Measurements from ENCODE around the gene SNAP47.

Gene SNAP47

DNA sequence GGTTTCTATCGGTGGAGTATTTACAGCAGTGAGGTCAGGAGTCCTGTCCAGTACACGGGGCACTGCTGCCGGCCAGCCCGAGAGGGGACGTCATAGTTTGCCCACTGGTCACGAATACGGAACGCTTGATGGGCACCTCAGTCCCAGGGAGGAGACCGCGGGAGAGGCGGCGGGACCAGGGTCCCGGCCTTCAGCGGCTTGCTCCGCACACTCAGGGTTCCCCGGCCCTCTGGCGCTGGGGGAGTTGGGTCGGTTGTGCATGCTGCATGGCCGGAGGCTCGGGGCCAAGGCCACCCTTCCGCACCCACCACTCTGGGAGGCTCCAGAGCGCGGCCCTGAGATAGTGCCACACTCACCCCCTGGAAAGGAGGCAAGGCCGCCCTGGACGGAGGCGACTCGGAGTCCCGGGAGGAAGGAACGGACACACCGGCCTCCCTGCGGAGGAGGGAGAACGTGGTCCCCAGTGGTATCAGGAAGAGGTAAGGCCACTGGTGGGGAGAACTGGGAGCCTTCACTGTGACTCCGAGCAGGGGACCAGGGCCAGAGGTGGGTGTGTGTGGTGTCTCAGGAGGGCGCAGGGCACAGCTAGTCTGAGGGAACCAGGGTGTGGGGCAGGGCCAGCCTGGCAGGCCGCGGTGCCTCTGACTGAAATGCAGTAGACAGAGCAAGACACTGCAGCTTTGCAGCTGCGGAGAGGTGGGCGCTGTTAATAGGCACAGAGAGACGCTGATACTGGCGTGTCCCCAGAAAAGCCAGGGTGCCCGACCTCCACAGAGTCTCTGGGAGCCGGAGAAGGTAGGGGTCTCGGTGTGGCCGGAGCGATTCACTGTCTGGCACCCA is 51.7 kb downstream of the SNAP47 start:
- no peak for DNase-seq

DNA sequence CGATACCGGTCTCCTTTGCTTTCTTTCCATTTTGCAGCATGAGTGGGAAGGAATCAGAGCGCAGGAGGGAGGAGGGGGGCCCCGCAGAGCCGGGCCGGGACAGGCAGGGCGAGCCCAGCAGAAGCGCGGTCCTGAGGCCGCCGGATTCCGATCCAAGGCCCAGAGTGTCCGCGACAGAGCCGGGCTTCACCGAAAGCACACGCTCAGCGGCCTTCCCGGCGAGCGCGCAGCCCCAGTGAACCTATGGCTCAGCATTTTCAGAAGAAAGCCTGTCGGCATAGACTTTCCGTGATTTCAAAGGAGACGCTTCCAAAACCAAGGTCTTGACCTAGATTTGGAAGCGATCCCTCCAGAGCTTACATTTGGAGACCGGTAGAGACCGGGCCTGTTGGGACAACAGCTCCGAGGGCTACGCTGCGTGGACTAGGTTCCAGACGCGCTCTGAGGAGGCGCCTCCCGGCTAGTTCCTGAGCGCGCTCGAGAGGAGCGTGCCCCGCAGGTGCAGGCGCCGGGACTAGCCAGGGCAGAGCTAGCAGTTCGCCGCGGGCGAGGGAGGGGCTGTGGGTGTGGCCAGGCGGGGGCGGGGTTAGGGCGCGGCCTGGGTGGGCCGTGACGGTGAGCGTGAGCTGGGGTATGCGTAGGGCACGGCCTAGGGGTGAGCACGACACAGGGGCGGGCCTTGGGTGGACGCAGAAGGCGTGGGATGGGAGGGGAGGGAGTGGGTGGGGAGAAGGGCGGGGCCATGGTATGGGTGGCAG is 52.5 kb downstream of the SNAP47 start:
- peak; percentile 98 for DNase-seq

DNA sequence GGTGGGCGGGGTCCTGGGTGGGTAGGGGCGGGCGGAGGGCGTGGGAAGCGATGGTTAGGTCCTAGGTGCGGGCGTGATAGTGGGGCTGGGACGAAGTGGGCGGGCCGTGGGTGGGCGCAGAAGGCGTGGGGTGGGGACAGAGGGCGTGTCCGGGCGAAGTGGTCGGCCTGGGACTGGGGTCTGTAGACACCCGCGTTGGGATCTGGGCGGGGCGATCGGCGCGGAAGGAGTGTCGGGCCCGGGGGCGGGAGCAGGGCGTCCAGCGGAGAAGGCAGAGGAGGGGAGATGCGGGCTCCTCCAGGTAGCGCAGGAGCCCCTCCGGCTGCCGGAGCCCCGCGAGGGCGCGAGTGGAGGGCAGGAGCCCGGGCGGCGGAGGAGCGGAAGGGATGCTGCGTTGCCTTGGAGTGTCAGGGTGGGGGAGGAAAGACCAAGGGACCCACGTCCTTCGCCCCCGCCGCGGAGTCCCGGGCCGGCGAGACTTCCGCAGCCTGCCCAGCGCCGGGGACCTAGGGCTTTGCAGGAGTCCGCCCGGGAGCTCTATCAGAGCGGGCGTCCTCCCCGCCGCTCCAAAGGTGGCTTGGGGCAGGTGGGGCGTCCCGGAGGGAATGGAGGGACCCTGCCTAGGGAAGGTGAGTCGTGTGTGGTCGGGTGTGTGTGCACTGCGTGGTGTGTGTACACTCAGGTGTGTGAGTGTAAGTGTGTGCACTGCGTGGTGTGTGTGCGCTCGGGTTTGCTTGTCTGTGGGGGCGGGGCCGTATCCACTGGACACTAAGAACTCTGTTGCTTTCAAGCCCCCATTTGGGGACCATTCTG is 53.2 kb downstream of the SNAP47 start:
- DNase-seq, result peak; percentile 88

DNA sequence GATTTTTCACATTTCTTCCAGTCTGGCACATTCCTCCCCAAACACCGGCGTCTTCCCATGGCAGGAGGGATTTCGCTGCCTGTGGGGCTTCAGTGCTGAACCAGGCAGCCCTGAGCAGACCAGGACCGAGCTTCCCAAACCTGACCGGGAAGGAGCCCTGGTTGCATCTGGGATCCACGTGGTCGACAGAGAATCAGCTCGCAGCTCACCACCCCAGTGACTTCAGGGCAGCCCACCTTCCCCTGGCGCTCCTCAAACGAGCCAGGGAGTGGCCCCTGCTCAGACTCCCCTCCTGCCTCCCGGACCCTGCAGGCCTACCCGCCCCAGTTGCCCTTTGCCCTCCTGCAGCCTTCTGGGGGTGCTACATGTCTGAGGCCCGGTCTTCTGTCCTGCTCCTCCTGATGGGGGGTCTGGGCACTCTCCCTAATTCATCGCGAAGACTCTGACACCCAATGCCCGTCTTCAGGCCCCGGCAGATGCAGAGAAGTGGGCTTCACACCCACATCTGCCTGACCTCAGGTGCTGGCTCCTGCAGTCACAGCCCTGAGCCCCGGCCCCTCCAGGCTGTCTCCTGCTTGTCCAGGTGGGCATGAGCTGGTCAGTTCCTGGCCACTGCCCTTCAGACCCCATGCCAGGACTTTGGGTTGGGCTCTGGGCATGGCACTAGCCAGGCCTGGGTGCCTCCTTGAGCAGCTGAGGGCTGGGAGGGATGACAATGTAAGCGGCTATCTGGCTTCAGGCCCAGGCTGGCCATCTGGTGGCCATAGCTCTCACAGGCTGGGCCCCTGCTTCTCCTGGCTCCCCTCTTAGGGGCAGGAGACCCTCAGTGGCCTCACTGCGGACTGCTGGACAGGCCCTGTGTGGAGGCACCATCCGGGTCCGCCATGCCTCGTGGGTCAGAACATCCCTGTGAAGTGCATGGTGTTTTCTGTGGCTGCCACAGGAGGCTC is 54.1 kb downstream of the SNAP47 start:
- no peak for DNase-seq

DNA sequence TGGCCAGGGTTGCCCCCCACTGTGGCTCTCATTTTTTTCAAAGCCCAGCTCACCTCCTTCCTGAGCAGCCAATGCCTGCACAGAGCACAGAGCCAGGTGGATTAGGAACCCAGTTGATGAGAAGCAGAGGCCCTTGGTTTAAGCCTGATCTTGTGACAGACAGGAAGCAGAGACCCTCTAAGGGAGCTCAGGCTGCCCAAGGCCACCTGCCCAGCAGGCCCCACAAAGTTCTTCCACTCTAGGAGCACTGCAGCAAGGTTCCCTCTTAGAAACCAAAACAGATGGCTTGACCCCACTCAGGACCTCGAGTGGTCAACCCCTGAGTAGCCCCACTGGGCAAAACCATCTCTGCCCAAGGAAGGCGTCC is 54.8 kb downstream of the SNAP47 start:
- no peak for DNase-seq

DNA sequence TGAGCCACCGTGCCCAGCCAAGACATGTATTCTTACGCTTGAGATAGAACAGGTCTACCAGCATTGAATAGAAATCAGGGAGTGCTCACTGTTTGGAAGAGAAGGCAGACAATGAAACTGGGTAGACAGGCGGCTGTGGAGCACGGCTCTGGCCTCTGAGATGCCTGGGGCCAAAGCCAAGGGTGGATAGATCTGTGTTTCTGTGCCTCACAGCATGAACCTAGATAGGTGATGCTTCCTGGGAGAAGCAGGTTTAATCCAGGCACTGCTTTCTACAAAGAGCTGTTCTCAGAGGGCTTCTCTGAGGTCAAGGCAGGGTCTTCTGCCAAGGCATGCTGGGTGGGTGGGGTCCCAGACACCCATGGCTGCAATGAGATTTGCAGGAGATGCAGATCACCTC is 55.6 kb downstream of the SNAP47 start:
- no peak for DNase-seq

DNA sequence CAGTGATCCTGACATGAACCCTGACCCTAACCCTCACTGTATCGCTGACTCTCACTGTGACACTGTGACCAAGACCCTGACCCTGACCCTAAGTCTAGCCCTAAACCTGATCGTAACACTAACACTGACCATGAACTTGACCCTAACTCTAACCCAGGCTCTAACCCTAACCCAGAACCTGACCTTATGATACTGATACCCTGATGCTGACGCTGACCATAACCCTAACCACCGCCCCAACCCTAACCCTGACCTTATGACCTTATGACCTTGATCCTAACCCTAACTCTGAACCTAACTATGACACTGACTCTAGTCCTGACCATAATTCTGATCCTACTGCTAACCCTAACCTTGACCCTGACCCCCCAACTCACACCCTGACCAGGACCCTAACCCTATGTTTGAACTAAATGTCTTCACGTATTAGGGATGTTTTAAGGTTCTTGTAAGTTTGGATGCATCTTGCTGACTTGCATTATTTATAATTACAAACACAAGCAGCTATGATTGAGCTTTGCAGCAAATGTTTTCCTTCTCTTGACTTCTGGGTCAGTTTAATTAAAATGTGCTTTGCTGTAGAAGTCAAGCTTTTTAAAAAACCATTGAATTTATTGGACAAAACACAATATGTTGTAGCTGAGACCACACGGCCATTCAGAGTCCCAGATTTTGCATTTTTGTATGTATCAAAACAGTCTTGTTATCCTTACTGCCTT is 56.3 kb downstream of the SNAP47 start:
- no peak for DNase-seq

DNA sequence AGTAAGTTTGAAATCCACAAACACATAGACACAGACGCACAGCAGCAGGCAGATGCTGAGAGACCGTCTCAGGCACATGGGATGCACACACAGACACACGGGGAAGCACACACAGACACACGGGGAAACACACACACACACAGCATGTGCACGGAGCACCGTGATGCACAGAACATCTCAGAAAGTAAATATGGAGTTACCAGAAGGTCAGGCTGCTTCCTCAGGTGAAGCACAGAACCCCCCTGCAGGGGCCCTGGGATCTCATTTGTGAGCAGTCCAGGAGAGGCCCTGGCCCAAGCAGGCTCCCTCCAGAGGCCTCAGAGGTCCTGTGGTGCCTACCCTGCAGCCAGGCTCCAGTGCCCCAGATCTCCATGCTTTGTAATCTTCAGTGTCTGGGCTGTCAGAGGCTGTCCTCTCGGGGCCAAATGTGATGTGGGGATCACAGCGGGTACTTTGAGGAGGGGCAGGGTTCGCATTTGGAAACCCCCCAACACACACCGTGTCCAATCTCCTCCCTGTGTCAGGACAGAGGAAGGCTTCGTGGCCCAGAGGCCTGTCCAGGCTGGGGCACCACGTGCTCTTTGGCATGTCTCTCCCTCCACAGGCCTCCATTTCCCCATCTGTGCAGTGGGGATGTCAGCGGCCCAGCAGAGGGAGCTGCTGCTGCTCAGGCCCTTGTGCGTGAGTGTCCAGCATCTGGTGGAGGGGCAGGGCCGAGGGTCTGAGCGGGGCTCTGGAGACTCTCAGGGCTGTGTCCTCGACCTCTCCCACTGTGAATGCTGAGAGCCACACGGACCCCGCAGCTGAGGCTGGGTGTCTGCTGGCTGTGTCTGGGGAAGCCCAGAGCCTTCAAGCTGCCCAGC is 57.2 kb downstream of the SNAP47 start:
- DNase-seq, result no peak

DNA sequence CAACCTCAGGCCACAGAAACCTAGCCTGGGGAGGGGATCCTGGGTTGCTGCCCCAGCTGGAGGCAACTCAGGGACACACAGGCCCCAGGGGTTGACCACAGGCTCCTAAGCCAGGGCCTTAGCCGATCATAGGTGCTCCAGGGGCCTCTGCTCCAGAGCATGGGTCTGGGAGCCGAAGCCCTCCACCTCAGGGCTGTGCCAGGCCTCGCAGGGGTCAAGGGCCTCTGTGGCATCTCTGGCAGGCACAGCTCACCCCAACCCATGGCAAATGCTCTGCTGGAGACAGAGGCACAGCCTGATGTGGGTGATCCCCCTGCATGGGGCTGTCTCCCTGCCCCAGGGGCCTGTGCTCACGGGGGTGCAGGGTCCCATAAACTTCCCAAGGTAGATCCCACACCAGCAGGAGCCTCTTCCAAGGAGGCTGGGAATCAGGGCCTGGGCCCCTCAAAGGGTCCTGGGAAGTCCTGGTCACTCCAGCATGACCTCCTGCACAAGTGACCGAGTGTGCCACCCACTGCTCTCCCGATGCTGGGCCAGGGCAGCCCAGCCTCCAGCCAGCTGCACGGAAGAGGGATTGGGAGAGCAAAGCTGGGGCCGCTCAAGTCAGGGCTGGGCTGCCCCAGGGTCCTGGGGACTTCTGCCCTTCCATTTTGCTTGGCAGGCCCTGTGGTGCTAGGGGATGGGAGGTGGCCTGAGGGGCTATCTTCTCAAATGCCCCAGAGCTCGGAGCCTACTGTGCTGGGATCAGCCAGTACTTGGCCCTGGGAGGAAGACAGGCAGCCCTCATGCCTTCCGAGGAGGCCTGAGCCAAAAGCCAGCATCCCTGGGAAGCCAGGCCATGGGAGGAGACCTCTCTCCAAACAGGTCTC is 58.1 kb downstream of the SNAP47 start:
- no peak for DNase-seq

DNA sequence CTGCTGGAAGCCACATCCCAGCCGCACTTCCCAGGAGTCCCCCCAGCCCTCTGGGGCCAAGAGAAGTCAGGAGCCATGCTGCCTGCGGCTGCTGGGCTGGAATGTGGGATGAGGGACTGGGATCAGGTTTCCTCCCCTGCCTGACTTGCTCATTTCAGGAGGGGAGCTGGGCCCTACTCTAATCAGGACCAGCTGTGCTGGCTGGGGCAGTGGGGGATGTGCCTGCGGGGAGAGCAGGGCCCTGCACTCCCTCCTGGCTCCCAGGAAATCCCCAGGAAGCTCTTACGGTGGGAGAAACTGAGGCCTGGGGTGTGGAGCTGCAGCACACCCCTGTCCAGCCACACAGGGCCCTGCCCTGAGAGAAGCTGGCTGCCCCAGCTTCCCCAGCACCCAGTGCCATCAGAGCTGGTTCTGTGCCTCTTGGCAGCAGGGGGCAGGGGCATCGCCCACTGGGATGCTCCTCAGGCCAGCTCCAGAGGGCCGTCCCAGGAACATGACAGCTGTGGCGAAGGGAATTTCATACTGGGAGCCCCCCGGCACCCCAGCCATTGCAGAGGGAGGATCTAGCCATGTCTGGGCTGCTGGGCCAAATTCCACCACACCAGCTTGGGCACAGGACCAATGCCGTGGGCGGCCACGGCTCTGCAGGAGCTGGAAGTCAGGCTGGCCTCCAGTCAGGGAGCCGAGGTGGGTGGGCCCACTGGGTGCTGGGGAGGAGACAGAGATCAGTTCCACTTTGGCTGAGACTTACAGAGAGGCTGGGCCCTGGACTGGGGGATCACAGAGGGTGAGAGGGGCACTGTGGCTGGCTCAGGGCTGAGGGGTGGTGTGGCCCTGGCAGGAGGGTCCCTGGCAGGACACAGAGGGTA is 58.9 kb downstream of the SNAP47 start:
- no peak for DNase-seq

DNA sequence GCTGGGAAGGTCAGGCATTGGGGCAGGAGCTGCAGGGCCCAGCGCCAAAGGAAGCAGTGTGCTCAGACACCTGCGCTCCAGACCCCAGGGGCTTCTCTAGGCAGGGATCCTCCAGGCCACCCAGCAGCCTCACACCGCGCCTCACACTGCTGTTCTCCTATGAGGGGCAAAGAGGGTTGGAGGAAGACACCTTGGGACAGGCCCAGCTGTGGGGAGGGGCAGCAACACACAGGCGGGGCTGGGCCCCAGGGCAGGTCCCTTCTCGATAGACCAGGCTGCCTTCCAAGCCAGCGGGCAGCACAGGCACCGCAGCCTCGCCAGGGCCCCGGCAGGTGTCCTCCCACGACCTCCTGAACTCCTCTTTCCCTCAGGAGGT is 59.6 kb downstream of the SNAP47 start:
- no peak for DNase-seq

DNA sequence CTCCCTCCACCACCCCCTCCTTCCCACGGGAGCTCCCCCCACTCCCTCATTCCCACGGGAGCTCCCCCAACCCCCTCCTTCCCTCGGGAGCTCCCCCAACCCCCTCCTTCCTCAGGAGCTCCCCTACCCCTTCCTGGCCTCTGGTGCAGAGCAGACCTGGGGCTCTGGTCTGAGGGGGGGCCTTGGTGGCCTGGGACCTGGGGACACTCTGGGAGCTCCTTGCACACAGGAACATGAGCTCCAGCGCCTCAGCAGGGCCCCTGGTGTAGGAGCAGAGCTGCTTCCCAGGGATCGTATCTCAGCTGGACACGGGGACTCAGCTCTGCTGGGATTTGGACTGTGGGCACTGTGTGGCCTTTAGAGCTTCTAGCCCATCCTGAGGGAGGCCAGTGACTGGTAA is 60.5 kb downstream of the SNAP47 start:
- no peak for DNase-seq

DNA sequence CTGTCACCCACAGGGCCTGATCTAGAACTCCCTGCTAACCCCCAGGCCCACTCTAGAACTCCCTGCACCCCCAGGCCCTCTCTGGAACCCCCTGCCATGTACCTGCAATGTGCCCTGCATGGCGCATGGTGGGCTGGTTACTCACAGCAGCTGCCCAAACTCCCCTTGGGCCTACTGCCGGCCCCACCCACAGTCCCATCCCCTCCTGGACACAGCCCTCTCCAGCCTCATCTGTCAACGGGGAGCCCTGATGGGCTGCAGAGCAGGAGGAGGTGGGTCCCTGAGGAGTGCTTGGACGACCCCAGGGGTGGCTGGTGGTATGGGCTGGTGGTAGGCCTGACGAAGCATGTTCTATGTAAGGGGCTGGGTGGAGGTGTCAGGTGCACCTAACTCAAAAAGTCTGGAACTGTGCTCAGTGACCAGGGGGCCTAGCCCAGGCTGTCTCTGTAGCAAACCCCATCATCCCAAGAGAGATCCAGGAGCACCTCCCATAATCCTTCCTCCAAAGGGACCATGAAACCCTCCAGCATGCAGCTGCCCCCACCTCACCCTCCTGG is 61.2 kb downstream of the SNAP47 start:
- DNase-seq, result no peak

DNA sequence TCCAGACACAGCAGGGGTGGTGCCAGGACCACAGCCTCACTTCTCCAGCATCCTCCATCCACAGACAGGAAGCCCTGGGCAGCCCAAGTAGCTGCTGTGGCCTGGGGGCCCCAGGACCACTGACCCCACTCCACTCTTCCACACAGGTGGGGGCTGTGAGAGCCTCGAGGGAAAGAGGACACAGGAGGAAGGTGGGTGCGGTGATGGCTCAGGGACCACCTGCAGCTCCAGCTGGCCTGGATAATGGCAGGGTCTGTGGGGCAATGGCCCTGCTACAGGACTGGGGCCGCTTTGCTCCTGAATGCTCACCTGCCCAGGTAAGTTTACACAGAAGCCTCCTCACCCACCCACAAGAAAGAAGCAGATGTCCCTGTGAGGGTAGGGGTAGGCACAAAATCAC is 61.9 kb downstream of the SNAP47 start:
- no peak for DNase-seq

DNA sequence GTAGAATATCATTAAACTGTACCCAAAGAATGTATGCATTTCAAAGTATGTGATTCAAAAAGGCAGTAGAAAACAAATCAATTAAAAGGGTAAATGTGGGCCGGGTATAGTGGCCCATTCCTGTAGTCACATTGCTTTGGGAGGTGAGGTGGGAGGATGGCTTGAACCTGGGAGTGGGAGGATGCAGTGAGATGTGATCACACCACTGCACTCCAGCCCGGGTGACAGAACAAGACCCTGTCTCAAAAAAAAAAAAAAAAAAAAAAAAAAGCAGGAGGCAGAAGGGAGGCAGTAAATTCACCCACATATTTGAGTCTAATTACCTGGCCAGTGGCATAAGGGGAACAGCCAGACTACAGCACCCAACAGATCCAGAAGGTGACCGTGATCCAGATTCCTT is 62.4 kb downstream of the SNAP47 start:
- DNase-seq, result no peak

DNA sequence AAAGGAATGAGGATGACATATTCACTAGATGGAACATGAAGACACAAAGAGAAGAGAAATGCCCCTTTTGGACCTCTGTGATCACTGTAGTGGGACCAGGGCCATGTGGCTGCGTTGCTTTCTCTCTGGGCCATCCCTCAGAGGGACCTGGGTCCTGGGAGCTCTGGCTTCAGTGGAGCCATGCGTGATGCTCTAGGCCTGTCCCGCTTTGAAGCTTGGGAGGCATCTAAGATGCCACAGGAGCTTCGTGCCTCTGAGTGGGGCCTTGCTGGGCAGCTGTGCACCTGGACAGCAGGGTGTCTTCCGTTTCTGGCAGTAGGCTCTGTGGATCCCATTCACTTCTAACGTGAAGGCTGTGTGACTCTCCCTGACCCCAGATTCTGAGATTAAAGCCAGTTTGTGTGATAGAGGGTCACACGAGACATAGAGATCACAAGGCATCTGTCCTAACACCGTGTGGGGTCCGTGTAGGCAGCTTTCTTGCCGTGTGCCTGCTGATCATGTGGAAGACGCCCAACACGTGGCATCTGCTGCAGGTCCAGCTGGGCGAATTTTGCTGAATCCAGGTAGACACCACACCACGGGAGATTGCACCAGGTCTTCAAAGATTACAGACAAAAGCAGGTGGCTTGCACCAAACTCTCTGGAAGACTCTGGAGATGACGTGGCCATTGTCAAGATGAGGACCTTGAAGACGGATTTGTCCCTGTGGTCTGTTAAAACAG is 63.0 kb downstream of the SNAP47 start:
- DNase-seq, result no peak

DNA sequence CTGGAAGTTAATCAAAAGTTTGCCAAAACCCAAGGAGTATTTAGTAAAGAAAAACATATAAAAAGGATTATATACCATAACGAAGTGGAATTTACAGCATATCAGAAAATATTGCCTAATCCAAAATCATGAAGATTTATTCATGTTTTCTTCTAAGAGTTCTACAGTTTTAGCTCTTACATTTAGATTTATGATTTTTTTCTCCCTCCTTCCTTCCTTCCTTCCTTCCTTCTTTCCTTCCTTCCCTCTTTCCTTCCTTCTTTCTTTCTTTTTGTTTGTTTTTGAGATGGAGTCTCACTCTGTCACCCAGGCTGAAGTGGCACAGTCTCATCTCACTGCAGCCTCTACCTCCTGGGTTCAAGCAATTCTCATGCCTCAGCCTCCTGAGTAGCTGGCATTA is 64.5 kb downstream of the SNAP47 start:
- no peak for DNase-seq

DNA sequence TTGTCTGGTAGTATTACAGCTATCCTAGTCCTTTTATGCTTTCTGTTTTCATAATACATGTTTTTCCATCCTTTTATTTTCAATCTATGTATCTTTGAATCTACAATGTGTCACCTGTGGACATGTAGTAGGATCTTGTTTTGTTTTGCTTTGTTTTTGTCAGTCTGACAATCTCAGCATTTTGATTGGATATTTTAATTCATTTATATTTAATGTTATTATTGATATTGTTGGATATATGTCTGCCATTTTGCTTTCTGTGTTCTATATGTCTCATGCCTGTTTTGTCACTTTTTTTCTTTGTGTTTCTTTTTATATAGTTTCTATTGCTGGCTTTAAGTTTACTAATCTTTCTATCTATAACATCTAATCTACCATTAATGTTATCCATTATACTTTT is 68.7 kb downstream of the SNAP47 start:
- no peak for DNase-seq

Data from DMS153 (cell line).